Thyroid gland (tissue), 4 donors: ENCODE results near the gene LDLR.

Experiments used
- POLR2A ChIP-seq, 2 donors: fragments of 450-650 bp; IDR thresholded peaks; one replicate each; pipeline ENCODE4 v1.6.1; 2017; ENCODE audit warnings: antibody characterized with exemption in 2 of 2, mild to moderate bottlenecking in 2 of 2, moderate library complexity in 1 of 2
- TF ChIP-seq, protein P1 (sequence below), 6 experiments: fragments of 200-600 bp in 3 of 6; fragments of 450-650 bp in 3 of 6; sonication (generic) in 3 of 6; IDR thresholded peaks; one replicate each; pipeline ENCODE4 v1.5.1; 2016 to 2019; ENCODE audit warnings: antibody characterized with exemption in 6 of 6, mild to moderate bottlenecking in 2 of 6, inconsistent platforms in 1 of 6, moderate library complexity in 1 of 6

DNA sequence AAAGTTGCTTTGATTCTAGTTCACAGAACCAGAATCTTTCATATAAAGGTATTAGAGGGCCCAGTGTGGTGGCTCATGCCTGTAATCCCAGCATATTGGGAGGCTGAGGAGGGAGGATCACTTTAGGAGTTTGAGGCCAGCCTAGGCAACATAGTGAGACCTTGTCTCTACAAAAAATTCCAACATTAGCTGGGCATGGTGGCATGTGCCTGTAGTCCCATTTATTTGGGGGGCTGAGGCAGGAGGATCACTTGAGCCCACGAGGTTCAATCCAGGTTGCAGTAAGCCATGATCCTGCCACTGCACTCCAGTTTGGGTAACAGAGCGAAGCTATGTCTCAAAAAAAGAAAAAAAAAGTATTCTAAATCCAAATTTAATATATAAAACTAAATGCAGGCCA, 9.1 kb downstream of the LDLR start:
- TF ChIP-seq, protein P1, sequence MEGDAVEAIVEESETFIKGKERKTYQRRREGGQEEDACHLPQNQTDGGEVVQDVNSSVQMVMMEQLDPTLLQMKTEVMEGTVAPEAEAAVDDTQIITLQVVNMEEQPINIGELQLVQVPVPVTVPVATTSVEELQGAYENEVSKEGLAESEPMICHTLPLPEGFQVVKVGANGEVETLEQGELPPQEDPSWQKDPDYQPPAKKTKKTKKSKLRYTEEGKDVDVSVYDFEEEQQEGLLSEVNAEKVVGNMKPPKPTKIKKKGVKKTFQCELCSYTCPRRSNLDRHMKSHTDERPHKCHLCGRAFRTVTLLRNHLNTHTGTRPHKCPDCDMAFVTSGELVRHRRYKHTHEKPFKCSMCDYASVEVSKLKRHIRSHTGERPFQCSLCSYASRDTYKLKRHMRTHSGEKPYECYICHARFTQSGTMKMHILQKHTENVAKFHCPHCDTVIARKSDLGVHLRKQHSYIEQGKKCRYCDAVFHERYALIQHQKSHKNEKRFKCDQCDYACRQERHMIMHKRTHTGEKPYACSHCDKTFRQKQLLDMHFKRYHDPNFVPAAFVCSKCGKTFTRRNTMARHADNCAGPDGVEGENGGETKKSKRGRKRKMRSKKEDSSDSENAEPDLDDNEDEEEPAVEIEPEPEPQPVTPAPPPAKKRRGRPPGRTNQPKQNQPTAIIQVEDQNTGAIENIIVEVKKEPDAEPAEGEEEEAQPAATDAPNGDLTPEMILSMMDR (IDR thresholded peaks at IDR 0.05), result no peak
- no peak for TF ChIP-seq POLR2A (IDR thresholded peaks at IDR 0.05)
